NOMO-1 treated with dmso at 0.1 percent for 144 hours (cell line): ENCODE results near the gene PADI2.
A peak's percentile ranks its signal among the peaks of the same experiment; 100 is the strongest.

Experiments
- DNase-seq: peaks from one replicate; lab custom pipeline; 2025; ENCODE audit not compliant: unreplicated experiment; lab: John Stamatoyannopoulos, UW

Gene PADI2

GRCh38 chr1:17140279-17140678 lies 21.0 kb upstream of the PADI2 start:
- no peak for DNase-seq

GRCh38 chr1:17139637-17140036 lies 20.4 kb upstream of the PADI2 start:
- DNase-seq, result no peak

- DNase-seq, result no peak
Measured at GRCh38 chr1:17137441-17137840, 18.2 kb upstream of the PADI2 start.

- DNase-seq, result no peak
Measured at GRCh38 chr1:17136936-17137335, 17.7 kb upstream of the PADI2 start.

GRCh38 chr1:17136145-17136544 lies 16.9 kb upstream of the PADI2 start:
- no peak for DNase-seq

GRCh38 chr1:17135530-17135929 lies 16.3 kb upstream of the PADI2 start:
- no peak for DNase-seq

- no peak for DNase-seq
Measured at GRCh38 chr1:17134724-17135123, 15.5 kb upstream of the PADI2 start.

- no peak for DNase-seq
Measured at GRCh38 chr1:17134034-17134433, 14.8 kb upstream of the PADI2 start.

- DNase-seq, result no peak
Measured at GRCh38 chr1:17130138-17130635, 10.9 kb upstream of the PADI2 start.

- peak; percentile 72 for DNase-seq
Measured at GRCh38 chr1:17128361-17128760, 9.1 kb upstream of the PADI2 start.

GRCh38 chr1:17125756-17126237 lies 6.5 kb upstream of the PADI2 start:
- DNase-seq, result peak; percentile 54

GRCh38 chr1:17123196-17124045 lies 4.2 kb upstream of the PADI2 start:
- DNase-seq, result no peak

- no peak for DNase-seq
Measured at GRCh38 chr1:17122521-17123164, 3.4 kb upstream of the PADI2 start.

GRCh38 chr1:17121881-17122280 lies 2.6 kb upstream of the PADI2 start:
- no peak for DNase-seq

- DNase-seq, result no peak
Measured at GRCh38 chr1:17120962-17121837, 1.9 kb upstream of the PADI2 start.

- no peak for DNase-seq
Measured at GRCh38 chr1:17120481-17120877, 1.2 kb upstream of the PADI2 start.

- peak; percentile 26 for DNase-seq
Measured at GRCh38 chr1:17119773-17120480, 676 bp upstream of the PADI2 start.

- peak; percentile 40 for DNase-seq
Measured at GRCh38 chr1:17118706-17119075, 560 bp downstream of the PADI2 start.

GRCh38 chr1:17118268-17118667 lies 983 bp downstream of the PADI2 start:
- DNase-seq, result no peak

- no peak for DNase-seq
Measured at GRCh38 chr1:17117451-17118265, 1.6 kb downstream of the PADI2 start.
